Natural killer cell treated with Interleukin-12 subunit alpha and Interleukin-12 subunit beta and Interleukin-15 and Interleukin-18, amount 100 ng/mL, for 72 hours (primary cell): ENCODE measurements around the gene SLC25A20. TPM values are rescaled to one million over a fixed set of nuclear protein-coding genes. Genes with fewer than 3 reads are reported as not detected.
A peak's percentile ranks its signal among the peaks of the same experiment; 100 is the strongest.
"Not testable (repeated sequence)": the region's sequence is repeated elsewhere in the genome, so short reads cannot be mapped to it uniquely, and the experiment has no call there.

ENCODE experiments used
- ATAC-seq, 2 donors: fragments of 150-1000 bp; cut with Tn5 transposase in 1 of 2; sonication (Bioruptor Pico), chemical (Tn5 transposase) in 1 of 2; 2 replicates each; pipeline ENCODE4 v1.10.0; 2021
- DNase-seq: peaks from one replicate; pipeline ENCODE4 v3.0.0; 2022; ENCODE audit warnings: low spot score
- H3K27ac Mint-ChIP-seq, 2 donors: 1 replicate in 1 of 2; 2 replicates in 1 of 2; pipeline ENCODE4 v1.8.0; 2022; ENCODE audit warnings: mixed read lengths in 2 of 2, mild to moderate bottlenecking in 1 of 2, moderate library complexity in 1 of 2
- H3K27me3 Mint-ChIP-seq, 2 donors: 1 replicate in 1 of 2; 2 replicates in 1 of 2; pipeline ENCODE4 v1.8.0; 2022; ENCODE audit warnings: mixed read lengths in 2 of 2
- H3K36me3 Mint-ChIP-seq: one replicate; pipeline ENCODE4 v1.8.0; 2022; ENCODE audit warnings: mixed read lengths
- H3K4me1 Mint-ChIP-seq, 2 donors: 1 replicate in 1 of 2; 2 replicates in 1 of 2; pipeline ENCODE4 v1.8.0; 2022; ENCODE audit warnings: low read depth in 2 of 2, mixed read lengths in 2 of 2, mild to moderate bottlenecking in 1 of 2
- H3K4me3 Mint-ChIP-seq: one replicate; pipeline ENCODE4 v1.8.0; 2022; ENCODE audit warnings: mixed read lengths
- H3K9me3 Mint-ChIP-seq: 2 replicates; pipeline ENCODE4 v1.8.0; 2022; ENCODE audit warnings: mixed read lengths
- total RNA-seq, 2 donors: library from RNA; stranded (reverse); gene quantifications; one replicate each; pipeline ENCODE4 v1.2.3, GENCODE V29; 2022

The SLC25A20 gene
- total RNA-seq, 2 donors from 2014 or later, result 27.8 to 32.5 TPM

GRCh38 chr3:48926425-48927392, 28.0 kb upstream of the SLC25A20 start:
- Mint-ChIP-seq H3K4me3 (peak overlapping the region; percentile 71), H3K9me3 (no peaks in the 10 kb centered on the region), H3K36me3 (peaks cover 34% of the 10 kb centered on the region), H3K27me3 (no peaks in the 10 kb centered on the region), H3K4me1 (peaks cover 48 to 55% of the 10 kb centered on the region in 2 donors), H3K27ac (peak overlapping the region; percentile 56 to 76)
- ATAC-seq (no peak), DNase-seq (no peak)

DNA sequence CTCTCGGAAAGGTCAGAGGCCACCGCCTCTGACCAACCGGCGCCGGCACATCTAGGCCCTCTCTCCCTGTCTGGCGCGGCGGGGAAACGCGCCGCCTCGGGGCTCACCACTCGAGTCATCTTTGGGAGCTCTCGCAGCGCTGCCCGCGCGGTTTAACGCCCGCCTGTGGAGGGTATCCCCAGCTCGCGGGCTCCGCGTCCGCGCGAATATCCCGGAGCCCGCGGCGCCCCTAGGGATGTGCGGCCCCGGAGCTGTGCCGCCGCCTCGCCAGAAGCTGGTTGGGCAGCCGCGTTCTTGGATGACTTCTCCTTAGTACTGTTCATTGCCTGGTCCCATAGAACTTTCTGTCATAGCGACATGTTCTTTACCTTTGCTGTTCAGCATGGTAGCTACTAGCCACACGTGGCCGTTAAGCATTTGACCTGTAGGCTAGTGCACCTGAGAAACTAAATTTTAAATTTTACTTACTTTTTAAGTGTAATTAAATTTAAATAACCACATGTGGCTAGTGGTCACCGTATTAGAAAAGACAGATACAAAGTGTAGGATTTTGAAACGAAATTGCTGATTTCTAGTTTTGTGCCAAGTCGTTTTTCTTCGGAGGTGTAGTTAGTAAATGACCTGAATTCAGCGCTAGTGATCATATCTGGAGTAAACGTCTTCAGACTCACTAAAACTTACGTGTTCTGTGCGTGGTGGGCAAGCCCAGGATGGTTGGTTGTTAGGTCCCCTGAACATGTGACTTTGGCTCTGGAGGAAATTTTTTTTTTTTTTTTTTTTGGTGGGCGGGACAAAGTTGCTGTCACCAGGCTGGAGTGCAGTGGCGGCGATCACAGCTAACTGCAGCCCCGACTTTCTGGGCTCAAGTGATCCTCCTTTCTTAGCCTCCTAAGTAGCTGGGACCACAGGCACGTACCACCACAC, 20.8 kb upstream of the SLC25A20 start:
- Mint-ChIP-seq H3K9me3 (no peaks in the 10 kb centered on the region), H3K27ac (peak overlapping the region; percentile 97), H3K4me1 (peaks cover 16 to 19% of the 10 kb centered on the region in 2 donors), H3K36me3 (peaks cover 5% of the 10 kb centered on the region), H3K27me3 (no peaks in the 10 kb centered on the region), H3K4me3 (peak overlapping the region; percentile 89)
- DNase-seq (peak; percentile 75), ATAC-seq (peak; percentile 57 to 65)

GRCh38 chr3:48918388-48919214, 19.9 kb upstream of the SLC25A20 start, which contains the start of gene ARIH2:
Gene ARIH2 (plus strand): TSS chr3:48918842. CDS start chr3:48927559, 8,717 bp downstream.
- peak; percentile 95 for DNase-seq
- H3K4me3 Mint-ChIP-seq, result peak within 1 kb of the TSS; percentile 96
- H3K4me1 Mint-ChIP-seq, result peaks cover 16 to 19% of the 10 kb centered on the region in 2 donors

DNA sequence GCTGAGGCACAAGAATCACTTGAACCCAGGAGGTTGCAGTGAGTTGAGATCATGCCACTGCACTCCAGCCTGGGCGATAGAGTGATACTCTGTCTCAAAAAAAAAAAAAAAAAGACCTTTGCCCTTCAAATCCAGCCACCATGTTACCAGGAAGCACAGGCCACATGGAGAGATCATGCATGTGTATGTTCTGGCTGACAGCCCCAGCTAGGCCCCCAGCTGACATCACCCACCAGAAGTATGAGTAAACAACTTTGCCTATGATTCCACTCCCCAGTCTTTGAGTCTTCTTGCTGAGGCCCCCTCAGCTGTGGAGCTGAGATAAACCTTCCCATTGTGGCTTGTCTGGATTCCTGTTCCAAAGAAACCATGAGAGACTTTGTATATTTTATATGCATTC, 16.6 kb upstream of the SLC25A20 start:
- DNase-seq (no peak), ATAC-seq (no peak)
- no peaks in the 10 kb centered on the region for H3K36me3 Mint-ChIP-seq
- H3K4me1 Mint-ChIP-seq, result peaks cover 11 to 15% of the 10 kb centered on the region in 2 donors
- no peak overlapping the region for H3K4me3 Mint-ChIP-seq
- H3K27me3 Mint-ChIP-seq, result no peaks in the 10 kb centered on the region
- peak overlapping the region in 1 of 2 donors; percentile 18 for H3K27ac Mint-ChIP-seq
- H3K9me3 Mint-ChIP-seq, result no peaks in the 10 kb centered on the region

More at GRCh38 chr3:48918388-48919214, 19.9 kb upstream of the SLC25A20 start, which contains the start of gene ARIH2:
- Mint-ChIP-seq H3K27me3 (no peaks in the 10 kb centered on the region), H3K9me3 (no peaks in the 10 kb centered on the region), H3K36me3 (peaks cover 5% of the 10 kb centered on the region), H3K27ac (peak within 1 kb of the TSS; percentile 97)
- ATAC-seq, result peak; percentile 91 to 94

DNA sequence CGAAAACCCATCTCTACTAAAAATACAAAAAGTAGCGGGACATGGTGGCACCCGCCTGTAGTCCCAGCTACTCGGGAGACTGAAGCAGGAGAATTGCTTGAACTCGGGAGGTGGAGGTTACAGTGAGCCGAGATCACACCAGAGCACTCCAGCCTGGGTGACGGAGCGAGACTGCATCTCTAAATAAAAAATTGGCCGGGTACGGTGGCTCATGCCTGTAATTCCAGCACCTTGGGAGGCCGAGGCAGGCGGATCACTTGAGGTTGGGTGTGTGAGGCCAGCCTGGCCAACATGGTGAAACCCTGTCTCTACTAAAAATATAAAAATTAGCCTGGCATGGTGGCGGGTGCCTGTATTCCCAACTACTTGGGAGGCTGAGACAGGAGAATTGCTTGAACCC, 8.3 kb upstream of the SLC25A20 start:
- ATAC-seq, H3K36me3 Mint-ChIP-seq, H3K4me3 Mint-ChIP-seq, H3K9me3 Mint-ChIP-seq, H3K4me1 Mint-ChIP-seq, DNase-seq, H3K27me3 Mint-ChIP-seq, H3K27ac Mint-ChIP-seq: not testable (repeated sequence)

- Mint-ChIP-seq H3K4me3 (peak overlapping the region; percentile 86), H3K27ac (peak overlapping the region; percentile 98 to 99), H3K4me1 (peaks cover 32 to 43% of the 10 kb centered on the region in 2 donors), H3K9me3 (no peaks in the 10 kb centered on the region), H3K27me3 (no peaks in the 10 kb centered on the region), H3K36me3 (no peaks in the 10 kb centered on the region)
- DNase-seq (peak; percentile 71), ATAC-seq (peak; percentile 68 to 78)
These were observed 591 bp upstream of the SLC25A20 start for GRCh38 chr3:48899273-48899672.

DNA sequence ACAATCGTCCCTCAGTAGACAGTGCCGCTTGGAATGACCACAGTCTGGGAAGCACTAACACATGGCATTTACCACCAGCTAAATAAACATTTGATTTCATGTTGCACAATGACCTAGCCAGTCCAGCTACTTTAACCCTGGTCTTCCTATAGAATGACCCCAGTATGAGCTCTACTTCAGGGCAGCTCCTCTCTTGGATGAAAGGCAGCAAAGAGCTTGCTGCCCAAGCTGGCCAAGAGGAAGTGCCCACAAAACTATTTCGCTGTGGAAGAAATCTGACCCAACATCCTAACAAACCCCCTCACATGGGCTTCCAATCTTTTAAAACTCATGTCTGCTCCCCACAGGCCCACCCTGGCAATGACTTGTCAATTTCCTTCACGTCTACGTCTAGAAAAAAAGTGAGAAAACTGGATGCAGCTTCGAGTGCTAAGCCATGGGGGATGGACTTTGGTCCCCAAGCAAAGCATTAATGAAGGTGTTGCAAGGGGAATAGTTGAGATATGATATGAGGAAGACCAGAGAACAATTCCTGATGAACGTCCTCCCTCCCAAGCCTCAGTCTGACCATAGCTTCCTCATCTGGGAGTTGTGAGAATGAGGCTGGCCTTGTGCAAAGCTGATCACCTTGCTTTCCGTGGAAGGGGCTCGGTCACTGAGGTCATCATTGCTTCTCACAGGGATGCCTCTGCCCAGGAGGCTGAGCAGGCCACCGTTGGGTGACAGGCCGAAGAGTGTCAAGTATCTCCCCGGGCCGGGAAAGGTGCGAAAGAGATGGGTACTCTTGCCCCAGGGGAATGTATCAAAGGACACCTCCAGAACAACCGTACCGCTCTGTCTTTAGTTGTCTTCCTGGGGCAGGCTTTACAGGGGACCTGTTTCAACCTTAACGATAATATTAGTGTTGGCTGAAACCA, 964 bp downstream of the SLC25A20 start:
- ATAC-seq (peak in 1 of 2 donors; percentile 8), DNase-seq (no peak)
- peaks cover 32 to 40% of the 10 kb centered on the region in 2 donors for H3K4me1 Mint-ChIP-seq

DNA sequence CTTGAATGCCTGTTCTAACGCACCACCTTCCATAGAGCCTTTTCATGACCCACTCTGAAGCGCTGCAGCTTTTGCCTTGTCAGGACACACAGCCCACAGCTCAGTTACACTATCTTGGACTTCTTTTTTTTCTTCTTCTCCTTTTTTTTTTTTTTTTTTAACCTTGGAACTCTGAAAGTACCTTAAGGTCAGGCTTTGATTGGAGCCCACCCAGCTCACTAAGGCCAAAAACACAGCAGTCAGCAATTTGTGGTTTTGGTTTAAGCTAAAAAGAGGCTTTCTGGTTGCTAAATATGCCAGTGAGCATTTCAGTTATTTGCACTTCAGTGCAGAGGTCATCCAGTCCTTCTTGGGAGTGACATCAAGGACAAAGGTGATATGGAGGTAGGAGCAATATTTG, 1.7 kb downstream of the SLC25A20 start:
- no peak for DNase-seq
- no peaks in the 10 kb centered on the region for H3K36me3 Mint-ChIP-seq
- peak overlapping the region; percentile 98 to 99 for H3K27ac Mint-ChIP-seq
- no peak for ATAC-seq
- peaks cover 32 to 40% of the 10 kb centered on the region in 2 donors for H3K4me1 Mint-ChIP-seq
- H3K27me3 Mint-ChIP-seq, result no peaks in the 10 kb centered on the region
- peak overlapping the region; percentile 86 for H3K4me3 Mint-ChIP-seq
- H3K9me3 Mint-ChIP-seq, result no peaks in the 10 kb centered on the region

More for the DNA sequence above, 964 bp downstream of the SLC25A20 start:
- Mint-ChIP-seq H3K27me3 (no peaks in the 10 kb centered on the region), H3K4me3 (peak overlapping the region; percentile 86), H3K27ac (peak overlapping the region; percentile 98 to 99), H3K9me3 (no peaks in the 10 kb centered on the region), H3K36me3 (no peaks in the 10 kb centered on the region)

DNA sequence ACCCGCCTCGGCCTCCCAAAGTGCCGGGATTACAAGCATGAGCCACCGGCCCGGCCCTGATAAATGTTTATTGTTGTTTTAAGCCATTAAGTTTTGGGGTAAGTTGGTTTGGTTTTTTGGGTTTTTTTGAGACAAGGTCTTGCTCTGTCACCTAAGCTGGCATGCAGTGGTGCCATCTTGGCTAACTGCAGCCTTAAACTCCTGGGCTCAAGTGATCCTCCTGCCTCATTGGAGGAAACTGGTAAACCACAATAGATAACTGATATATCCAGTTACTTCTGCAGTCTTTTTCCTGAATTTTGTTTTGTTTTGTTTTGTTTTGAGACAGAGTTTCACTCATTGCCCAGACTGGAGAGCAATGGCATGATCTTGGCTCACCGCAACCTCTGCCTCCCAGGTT, 4.2 kb downstream of the SLC25A20 start:
- no peaks in the 10 kb centered on the region for H3K9me3 Mint-ChIP-seq
- H3K36me3 Mint-ChIP-seq, result no peaks in the 10 kb centered on the region
- no peak overlapping the region for H3K27ac Mint-ChIP-seq
- no peaks in the 10 kb centered on the region for H3K27me3 Mint-ChIP-seq
- no peak overlapping the region for H3K4me3 Mint-ChIP-seq
- DNase-seq (no peak), ATAC-seq (no peak)
- H3K4me1 Mint-ChIP-seq, result peaks cover 26 to 40% of the 10 kb centered on the region in 2 donors

GRCh38 chr3:48891606-48892005, 7.1 kb downstream of the SLC25A20 start:
- ATAC-seq, result no peak
- H3K4me1 Mint-ChIP-seq, result peaks cover 6 to 22% of the 10 kb centered on the region in 2 donors
- no peak for DNase-seq
- no peaks in the 10 kb centered on the region for H3K27me3 Mint-ChIP-seq
- H3K9me3 Mint-ChIP-seq, result no peaks in the 10 kb centered on the region
- no peak overlapping the region for H3K4me3 Mint-ChIP-seq
- peak overlapping the region in 1 of 2 donors; percentile 80 for H3K27ac Mint-ChIP-seq
- H3K36me3 Mint-ChIP-seq, result no peaks in the 10 kb centered on the region

DNA sequence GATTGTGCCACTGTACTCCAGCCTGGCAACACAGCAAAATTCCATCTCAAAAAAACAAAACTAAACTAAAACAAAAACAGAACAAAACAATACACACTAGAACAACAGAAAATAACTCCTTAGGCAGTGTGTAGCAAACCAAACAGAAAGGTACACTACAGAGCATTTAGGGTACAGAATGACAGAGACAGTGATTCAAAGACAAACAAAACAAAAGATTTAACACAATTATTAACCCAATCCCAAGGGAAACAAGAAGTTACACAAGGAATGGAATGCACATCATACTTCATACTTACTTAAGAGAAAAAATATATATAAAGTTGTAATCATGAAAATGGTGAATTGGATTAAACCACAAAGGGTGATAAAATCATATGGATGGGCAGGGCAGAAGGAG, 12.9 kb downstream of the SLC25A20 start:
- Mint-ChIP-seq H3K9me3 (no peaks in the 10 kb centered on the region), H3K4me3 (no peak overlapping the region), H3K4me1 (peaks cover 14 to 28% of the 10 kb centered on the region in 2 donors), H3K27ac (peak overlapping the region in 1 of 2 donors; percentile 20), H3K36me3 (peaks cover 8% of the 10 kb centered on the region), H3K27me3 (no peaks in the 10 kb centered on the region)
- ATAC-seq, result no peak
- DNase-seq, result no peak

- Mint-ChIP-seq H3K9me3 (no peaks in the 10 kb centered on the region), H3K4me3 (no peak overlapping the region), H3K27me3 (no peaks in the 10 kb centered on the region), H3K4me1 (peaks cover 13 to 23% of the 10 kb centered on the region in 2 donors), H3K27ac (peak overlapping the region in 1 of 2 donors; percentile 20), H3K36me3 (peaks cover 8% of the 10 kb centered on the region)
- ATAC-seq, result no peak
- DNase-seq, result no peak
These were observed 17.0 kb downstream of the SLC25A20 start for GRCh38 chr3:48881652-48882114.
